ENCODE results near the gene TGM1. TPM values are rescaled to one million over a fixed set of nuclear protein-coding genes. Genes with fewer than 3 reads are reported as not detected.
"Not testable (repeated sequence)": the region's sequence is repeated elsewhere in the genome, so short reads cannot be mapped to it uniquely, and the experiment has no call there.

The TGM1 gene
- total and polyA plus RNA-seq, 2 donors (not counting 1 experiment from before 2014, with no cell fraction given) = 0.83 to 1.4 TPM

GRCh38 chr14:24219080-24219479 lies 43.9 kb downstream of the TGM1 start:
- H3K4me3 ChIP-seq (replicated peaks in 1 of 4; ENCODE audit: control extremely low read depth in 1 of 4, insufficient read depth in 1 of 4, low read depth in 3 of 4, low read length in 4 of 4) = no peak overlapping the region
- H3K9me3 ChIP-seq (ENCODE audit: control insufficient read depth, insufficient read depth, low read depth, low read length) = no peaks in the 10 kb centered on the region
- H3K9ac ChIP-seq (ENCODE audit: insufficient read depth, low read length) = no peak overlapping the region
- H2AFZ ChIP-seq (ENCODE audit: low read length) = no peak overlapping the region
- H3K4me2 ChIP-seq (ENCODE audit: extremely low read depth, insufficient read depth, low read length) = no peak overlapping the region
- no peak for DNase-seq (ENCODE audit: low read depth in 2 of 2)
- H3K36me3 ChIP-seq (ENCODE audit: control insufficient read depth, insufficient read depth, low read length) = peaks cover 1% of the 10 kb centered on the region
- no peak for TF ChIP-seq EZH2 (IDR thresholded peaks at IDR 0.05; ENCODE audit: low read length, missing control alignments)
- no peak for TF ChIP-seq CTCF (conservative IDR thresholded peaks at IDR 0.05 in 1 of 2, IDR thresholded peaks at IDR 0.05 in 1 of 2; ENCODE audit: low read depth in 1 of 2, low read length in 2 of 2)
- H4K20me1 ChIP-seq (ENCODE audit: control insufficient read depth, extremely low read depth, insufficient read depth, low read length) = no peaks in the 10 kb centered on the region
- H3K27ac ChIP-seq (ENCODE audit: insufficient read depth, low read length) = no peak overlapping the region
- H3K79me2 ChIP-seq (ENCODE audit: control insufficient read depth, insufficient read depth, low read length) = peaks cover 19% of the 10 kb centered on the region
- no peaks in the 10 kb centered on the region for H3K27me3 ChIP-seq (ENCODE audit: control insufficient read depth, insufficient read depth, low read length)
- H3K4me1 ChIP-seq (ENCODE audit: control insufficient read depth, extremely low read depth, insufficient read depth, low read length) = peaks cover under 1% of the 10 kb centered on the region

GRCh38 chr14:24216876-24217275 lies 46.1 kb downstream of the TGM1 start:
- H3K4me1 ChIP-seq (ENCODE audit: control insufficient read depth, extremely low read depth, insufficient read depth, low read length); H3K9me3 ChIP-seq (ENCODE audit: control insufficient read depth, insufficient read depth, low read depth, low read length); DNase-seq (ENCODE audit: low read depth in 2 of 2); H3K4me3 ChIP-seq (replicated peaks in 1 of 4; ENCODE audit: control extremely low read depth in 1 of 4, insufficient read depth in 1 of 4, low read depth in 3 of 4, low read length in 4 of 4); H4K20me1 ChIP-seq (ENCODE audit: control insufficient read depth, extremely low read depth, insufficient read depth, low read length); H3K36me3 ChIP-seq (ENCODE audit: control insufficient read depth, insufficient read depth, low read length); H2AFZ ChIP-seq (ENCODE audit: low read length); H3K4me2 ChIP-seq (ENCODE audit: extremely low read depth, insufficient read depth, low read length); H3K27ac ChIP-seq (ENCODE audit: insufficient read depth, low read length); H3K9ac ChIP-seq (ENCODE audit: insufficient read depth, low read length); H3K27me3 ChIP-seq (ENCODE audit: control insufficient read depth, insufficient read depth, low read length): not testable (repeated sequence)
- H3K79me2 ChIP-seq (ENCODE audit: control insufficient read depth, insufficient read depth, low read length) = peaks cover 13% of the 10 kb centered on the region

- Histone ChIP-seq H3K79me2 (ENCODE audit: control insufficient read depth, insufficient read depth, low read length) (peaks cover 11% of the 10 kb centered on the region), H3K9me3 (ENCODE audit: control insufficient read depth, insufficient read depth, low read depth, low read length) (no peaks in the 10 kb centered on the region), H3K36me3 (ENCODE audit: control insufficient read depth, insufficient read depth, low read length) (peaks cover 3% of the 10 kb centered on the region), H4K20me1 (ENCODE audit: control insufficient read depth, extremely low read depth, insufficient read depth, low read length) (no peaks in the 10 kb centered on the region), H3K27me3 (ENCODE audit: control insufficient read depth, insufficient read depth, low read length) (no peaks in the 10 kb centered on the region), H3K9ac (ENCODE audit: insufficient read depth, low read length) (no peak overlapping the region), H3K4me1 (ENCODE audit: control insufficient read depth, extremely low read depth, insufficient read depth, low read length) (peaks cover 9% of the 10 kb centered on the region), H2AFZ (ENCODE audit: low read length) (no peak overlapping the region), H3K27ac (ENCODE audit: insufficient read depth, low read length) (no peak overlapping the region), H3K4me2 (ENCODE audit: extremely low read depth, insufficient read depth, low read length) (peak overlapping the region; percentile 89), H3K4me3 (replicated peaks in 1 of 4; ENCODE audit: control extremely low read depth in 1 of 4, insufficient read depth in 1 of 4, low read depth in 3 of 4, low read length in 4 of 4) (peak overlapping the region; percentile 48 to 93 (median 72))
- TF ChIP-seq EZH2 (IDR thresholded peaks at IDR 0.05; ENCODE audit: low read length, missing control alignments) = no peak
- TF ChIP-seq CTCF (conservative IDR thresholded peaks at IDR 0.05 in 1 of 2, IDR thresholded peaks at IDR 0.05 in 1 of 2; ENCODE audit: low read depth in 1 of 2, low read length in 2 of 2) = no peak
- DNase-seq (ENCODE audit: low read depth in 2 of 2) = no peak
Observed at GRCh38 chr14:24216345-24216699, 46.7 kb downstream of the TGM1 start.
